ENCODE data around the gene GTF2A2. TPM values are rescaled to one million over a fixed set of nuclear protein-coding genes. Genes with fewer than 3 reads are reported as not detected.
A peak's percentile ranks its signal among the peaks of the same experiment; 100 is the strongest.

The GTF2A2 gene, protein sequence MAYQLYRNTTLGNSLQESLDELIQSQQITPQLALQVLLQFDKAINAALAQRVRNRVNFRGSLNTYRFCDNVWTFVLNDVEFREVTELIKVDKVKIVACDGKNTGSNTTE
- total RNA-seq (10 to 100 TPM; 16.8 to 39.1 (median 32.5) TPM), polyA plus RNA-seq (10 to 100 TPM; 33.5 to 62.5 TPM)

DNA sequence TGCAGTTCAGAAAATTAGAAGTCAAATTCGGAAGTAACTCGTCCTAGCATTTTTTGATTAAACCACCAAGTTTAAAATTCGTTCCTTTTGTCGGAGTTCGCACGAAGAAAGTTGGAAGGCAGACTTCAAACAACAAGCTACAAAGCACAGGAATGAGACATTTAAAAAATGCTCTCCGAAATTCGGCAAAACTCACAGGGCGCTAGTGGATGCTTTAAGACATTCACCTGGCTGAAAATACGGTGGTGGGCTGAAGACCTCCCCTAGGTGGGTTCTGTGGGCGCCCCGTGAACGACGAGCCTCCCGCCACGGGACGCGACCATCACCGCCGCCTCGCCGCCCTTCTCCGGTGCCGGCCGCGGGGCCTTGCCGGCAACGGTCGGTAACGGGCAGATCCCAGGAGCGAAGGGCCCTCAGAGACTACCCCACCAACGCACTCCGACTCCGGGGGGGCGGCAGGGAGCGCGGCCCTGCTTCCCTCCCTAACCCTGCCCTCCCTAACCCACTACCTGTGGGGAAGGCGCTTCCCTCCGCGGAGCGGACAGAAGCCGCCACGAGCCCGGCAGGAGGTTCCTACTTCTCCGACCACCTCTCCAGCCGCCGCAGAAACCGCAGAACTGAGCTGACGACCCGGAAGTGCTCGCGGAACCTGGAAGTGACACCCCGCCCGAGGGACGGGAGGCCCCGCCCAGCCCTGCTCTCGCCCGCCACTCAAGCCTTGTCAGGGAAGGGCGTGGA is at the start of gene GTF2A2:
Gene GTF2A2, minus strand, starts transcription at position 619 of the 738 bp plus-strand sequence. CDS start 5,238 bp downstream, outside the sequence.
- 0% methylated on average over 54 to 59 of the region's 59 CpGs for WGBS, 2 donors

DNA sequence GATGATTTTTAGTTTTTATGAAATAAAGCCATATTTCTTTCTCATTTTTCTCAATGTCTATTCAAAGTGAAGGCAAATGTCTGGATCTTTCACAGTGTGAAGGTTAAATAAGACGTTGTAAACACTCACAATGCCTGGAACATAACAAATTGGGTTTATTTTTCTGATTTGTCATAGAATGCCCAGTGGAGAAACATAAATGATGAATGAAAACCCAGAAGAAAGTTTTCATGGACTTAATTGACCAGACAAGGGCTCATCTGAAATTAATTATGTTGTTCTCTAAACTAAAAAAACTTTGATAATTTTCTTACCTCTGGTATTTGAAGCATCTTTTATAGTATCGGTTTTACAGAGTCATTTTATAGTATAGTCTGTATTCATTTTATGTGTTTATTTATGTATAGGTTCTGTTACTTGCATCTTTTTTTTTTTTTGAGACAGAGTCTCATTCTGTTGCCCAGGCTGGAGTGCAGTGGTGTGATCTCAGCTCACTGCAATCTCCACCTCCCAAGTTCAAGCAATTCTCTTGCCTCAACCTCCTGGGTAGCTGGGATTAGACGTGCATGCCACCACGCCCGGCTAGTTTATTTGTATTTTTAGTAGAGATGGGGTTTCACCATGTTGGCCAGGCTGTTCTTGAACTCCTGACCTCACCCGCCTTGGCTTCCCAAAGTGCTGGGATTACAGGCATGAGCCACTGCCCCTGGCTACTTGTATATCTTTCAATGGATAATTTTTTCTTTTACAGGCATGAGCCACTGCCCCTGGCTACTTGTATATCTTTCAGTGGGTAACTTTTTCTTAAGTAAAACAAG is 46.9 kb upstream of the GTF2A2 start:
- no peaks in the 10 kb centered on the region for H3K27me3 ChIP-seq
- DNase-seq = no peak
- H3K9me3 ChIP-seq = no peaks in the 10 kb centered on the region
- no peak overlapping the region for H3K27ac ChIP-seq
- H3K36me3 ChIP-seq = no peaks in the 10 kb centered on the region
- TF ChIP-seq, protein P1, sequence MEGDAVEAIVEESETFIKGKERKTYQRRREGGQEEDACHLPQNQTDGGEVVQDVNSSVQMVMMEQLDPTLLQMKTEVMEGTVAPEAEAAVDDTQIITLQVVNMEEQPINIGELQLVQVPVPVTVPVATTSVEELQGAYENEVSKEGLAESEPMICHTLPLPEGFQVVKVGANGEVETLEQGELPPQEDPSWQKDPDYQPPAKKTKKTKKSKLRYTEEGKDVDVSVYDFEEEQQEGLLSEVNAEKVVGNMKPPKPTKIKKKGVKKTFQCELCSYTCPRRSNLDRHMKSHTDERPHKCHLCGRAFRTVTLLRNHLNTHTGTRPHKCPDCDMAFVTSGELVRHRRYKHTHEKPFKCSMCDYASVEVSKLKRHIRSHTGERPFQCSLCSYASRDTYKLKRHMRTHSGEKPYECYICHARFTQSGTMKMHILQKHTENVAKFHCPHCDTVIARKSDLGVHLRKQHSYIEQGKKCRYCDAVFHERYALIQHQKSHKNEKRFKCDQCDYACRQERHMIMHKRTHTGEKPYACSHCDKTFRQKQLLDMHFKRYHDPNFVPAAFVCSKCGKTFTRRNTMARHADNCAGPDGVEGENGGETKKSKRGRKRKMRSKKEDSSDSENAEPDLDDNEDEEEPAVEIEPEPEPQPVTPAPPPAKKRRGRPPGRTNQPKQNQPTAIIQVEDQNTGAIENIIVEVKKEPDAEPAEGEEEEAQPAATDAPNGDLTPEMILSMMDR (IDR thresholded peaks at IDR 0.05) = no peak
- no peaks in the 10 kb centered on the region for H3K4me1 ChIP-seq
- ATAC-seq = no peak
- no peak overlapping the region for H3K4me3 ChIP-seq
- FAIRE-seq = no peak
- intact Hi-C loops (cut with DNase I) = no loop called here
- 60 to 66% methylated on average over 6 of the region's 6 CpGs for WGBS, 2 donors

More for the DNA sequence above, at the start of gene GTF2A2:
- Histone ChIP-seq H3K9me3 (no peaks in the 10 kb centered on the region), H3K36me3 (no peaks in the 10 kb centered on the region), H3K4me3 (peak within 1 kb of the TSS; percentile 64 to 95 (median 76)), H3K27ac (peak within 1 kb of the TSS; percentile 22 to 71 (median 44)), H3K27me3 (no peaks in the 10 kb centered on the region), H3K4me1 (peaks cover 0 to 20% (median 6%) of the 10 kb centered on the region in 3 donors)
- ATAC-seq (peak; percentile 99 to 100 (median 100)), DNase-seq (peak; percentile 92 to 97 (median 94)), FAIRE-seq (peak; percentile 94)
- TF ChIP-seq, protein P1 (IDR thresholded peaks at IDR 0.05) = no peak
- intact Hi-C loops (cut with DNase I) = no loop called here

DNA sequence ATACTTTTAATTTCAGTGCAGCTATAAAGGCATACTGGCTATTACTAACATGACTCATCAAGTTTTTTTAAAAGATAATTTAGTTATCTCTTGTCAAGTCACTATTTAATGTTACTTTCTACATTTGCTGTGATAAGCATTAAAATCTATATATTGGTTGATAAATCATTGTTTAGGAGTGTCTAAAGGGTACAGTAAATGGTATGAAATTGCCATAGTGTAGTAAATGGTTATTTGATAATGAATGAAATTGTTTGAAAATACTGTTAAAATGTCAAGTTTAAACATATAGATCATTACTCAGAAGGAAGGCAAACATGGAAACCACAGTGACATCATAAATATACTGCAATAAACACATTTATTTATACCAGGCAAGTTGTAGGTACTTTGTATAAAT is 45.0 kb upstream of the GTF2A2 start:
- no peaks in the 10 kb centered on the region for H3K9me3 ChIP-seq
- intact Hi-C loops (cut with DNase I) = no loop called here
- no peaks in the 10 kb centered on the region for H3K36me3 ChIP-seq
- no peaks in the 10 kb centered on the region for H3K27me3 ChIP-seq
- ATAC-seq = no peak
- TF ChIP-seq, protein P1 (IDR thresholded peaks at IDR 0.05) = no peak
- DNase-seq = no peak
- H3K27ac ChIP-seq = no peak overlapping the region
- no peak overlapping the region for H3K4me3 ChIP-seq
- no peak for FAIRE-seq
- no peaks in the 10 kb centered on the region for H3K4me1 ChIP-seq

DNA sequence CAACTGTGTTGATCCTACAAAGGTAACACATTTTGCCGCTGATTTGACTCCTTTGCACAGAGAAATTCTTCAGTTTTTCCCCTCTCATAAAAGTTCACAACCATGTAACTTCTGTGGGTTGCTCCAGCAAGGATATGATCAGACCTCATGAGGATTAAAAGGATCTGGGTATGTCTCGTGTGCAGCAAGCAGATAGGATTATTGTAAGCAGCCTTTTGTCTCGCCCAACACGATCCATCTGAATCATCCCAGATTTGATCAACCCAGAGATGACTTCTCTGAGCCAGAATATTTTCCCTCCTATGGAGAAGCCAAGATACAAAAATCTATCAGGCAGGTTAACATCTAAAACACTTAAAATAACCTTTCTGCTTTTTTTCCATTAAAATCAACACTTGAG is 44.6 kb upstream of the GTF2A2 start:
- intact Hi-C loops (cut with DNase I) = no loop called here
- Histone ChIP-seq H3K27ac (no peak overlapping the region), H3K4me3 (no peak overlapping the region), H3K9me3 (no peaks in the 10 kb centered on the region), H3K36me3 (no peaks in the 10 kb centered on the region), H3K4me1 (no peaks in the 10 kb centered on the region), H3K27me3 (no peaks in the 10 kb centered on the region)
- WGBS, 2 donors = 70 to 82% methylated on average over 4 of the region's 4 CpGs
- no peak for DNase-seq
- TF ChIP-seq, protein P1 (IDR thresholded peaks at IDR 0.05) = no peak
- no peak for ATAC-seq
- FAIRE-seq = no peak
